ENCODE data around the gene APEH.

Gene APEH

GRCh38 chr3:49650177-49650576, 24.0 kb upstream of the APEH start:
- DNase-seq (ENCODE audit: extremely low read depth in 1 of 2, low read depth in 1 of 2), result no peak

GRCh38 chr3:49650637-49651036, 23.5 kb upstream of the APEH start:
- DNase-seq (ENCODE audit: extremely low read depth in 1 of 2, low read depth in 1 of 2), result no peak

- no peak for DNase-seq (ENCODE audit: extremely low read depth in 1 of 2, low read depth in 1 of 2)
Measured at GRCh38 chr3:49652218-49652902, 21.8 kb upstream of the APEH start.

- no peak for DNase-seq (ENCODE audit: extremely low read depth in 1 of 2, low read depth in 1 of 2)
Measured at GRCh38 chr3:49652903-49653415, 21.2 kb upstream of the APEH start.

- no peak for DNase-seq (ENCODE audit: extremely low read depth in 1 of 2, low read depth in 1 of 2)
Measured at GRCh38 chr3:49653621-49654020, 20.5 kb upstream of the APEH start.

GRCh38 chr3:49654176-49654825, 19.9 kb upstream of the APEH start:
- no peak for DNase-seq (ENCODE audit: extremely low read depth in 1 of 2, low read depth in 1 of 2)

- DNase-seq (ENCODE audit: extremely low read depth in 1 of 2, low read depth in 1 of 2), result no peak
Measured at GRCh38 chr3:49654955-49655556, 19.1 kb upstream of the APEH start.

GRCh38 chr3:49655731-49656285, 18.3 kb upstream of the APEH start:
- no peak for DNase-seq (ENCODE audit: extremely low read depth in 1 of 2, low read depth in 1 of 2)

GRCh38 chr3:49656541-49657112, 17.5 kb upstream of the APEH start:
- no peak for DNase-seq (ENCODE audit: extremely low read depth in 1 of 2, low read depth in 1 of 2)

- no peak for DNase-seq (ENCODE audit: extremely low read depth in 1 of 2, low read depth in 1 of 2)
Measured at GRCh38 chr3:49657208-49657915, 16.8 kb upstream of the APEH start.

GRCh38 chr3:49658711-49659110, 15.4 kb upstream of the APEH start:
- DNase-seq (ENCODE audit: extremely low read depth in 1 of 2, low read depth in 1 of 2), result no peak

- DNase-seq (ENCODE audit: extremely low read depth in 1 of 2, low read depth in 1 of 2), result no peak
Measured at GRCh38 chr3:49659756-49660155, 14.4 kb upstream of the APEH start.

- DNase-seq (ENCODE audit: extremely low read depth in 1 of 2, low read depth in 1 of 2), result no peak
Measured at GRCh38 chr3:49661281-49661680, 12.9 kb upstream of the APEH start.

GRCh38 chr3:49662021-49662420, 12.1 kb upstream of the APEH start:
- no peak for DNase-seq (ENCODE audit: extremely low read depth in 1 of 2, low read depth in 1 of 2)

- DNase-seq (ENCODE audit: extremely low read depth in 1 of 2, low read depth in 1 of 2), result no peak
Measured at GRCh38 chr3:49662720-49663413, 11.3 kb upstream of the APEH start.

GRCh38 chr3:49663831-49664230, 10.3 kb upstream of the APEH start:
- DNase-seq (ENCODE audit: extremely low read depth in 1 of 2, low read depth in 1 of 2), result no peak

GRCh38 chr3:49664300-49664699, 9.9 kb upstream of the APEH start:
- no peak for DNase-seq (ENCODE audit: extremely low read depth in 1 of 2, low read depth in 1 of 2)

- DNase-seq (ENCODE audit: extremely low read depth in 1 of 2, low read depth in 1 of 2), result no peak
Measured at GRCh38 chr3:49665822-49666519, 8.2 kb upstream of the APEH start.

GRCh38 chr3:49666592-49666991, 7.6 kb upstream of the APEH start:
- DNase-seq (ENCODE audit: extremely low read depth in 1 of 2, low read depth in 1 of 2), result no peak
